ENCODE data around the gene MEAK7. TPM values are rescaled to one million over a fixed set of nuclear protein-coding genes. Genes with fewer than 3 reads are reported as not detected.

Gene MEAK7
- polyA plus RNA-seq, 3 donors = 2.5 to 5.0 (median 4.7) TPM

DNA sequence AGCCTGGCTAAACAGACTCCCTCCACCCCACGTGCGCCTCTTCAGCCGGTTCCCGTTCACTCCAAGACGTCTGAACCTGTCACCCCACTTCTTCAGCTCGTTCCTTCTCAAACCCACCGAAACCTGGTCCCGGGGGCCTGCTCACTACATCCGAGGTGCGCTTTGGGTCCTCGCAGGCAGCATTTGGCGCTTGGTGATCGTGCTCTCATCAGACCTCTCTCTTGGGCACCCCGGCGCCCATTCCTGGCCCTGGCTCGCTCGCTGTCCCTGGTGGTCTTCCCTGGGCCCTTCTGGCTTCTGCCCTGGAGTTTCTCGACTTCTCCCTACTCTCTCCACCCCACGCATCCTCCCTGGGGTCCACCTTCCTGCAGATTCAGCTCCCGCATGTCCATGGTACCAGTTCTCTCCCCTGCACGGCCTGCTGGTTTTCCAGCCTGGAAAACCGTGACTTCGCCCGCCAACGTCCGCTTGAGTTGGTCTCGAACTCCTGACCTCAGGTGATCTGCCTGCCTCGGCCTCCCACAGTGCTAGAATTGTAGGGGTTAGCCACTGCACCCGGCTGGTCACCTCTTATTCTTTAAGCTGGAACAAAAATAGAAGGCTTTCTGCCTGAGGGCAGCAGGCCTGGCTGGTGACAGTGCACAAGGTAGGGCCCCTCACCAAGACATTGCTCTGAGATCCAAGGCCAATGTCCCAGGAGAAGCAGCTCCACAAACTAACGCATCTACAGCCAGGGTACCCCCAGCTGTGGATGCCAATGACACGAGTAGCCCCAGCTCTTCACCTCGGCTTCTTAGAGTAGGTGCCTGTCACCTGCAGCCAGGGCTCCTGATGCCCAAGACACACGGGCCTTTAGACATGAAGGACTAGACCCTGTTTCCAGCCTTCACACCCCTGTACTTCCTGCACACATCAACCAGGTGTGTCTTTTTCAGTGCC lies 1.1 kb upstream of the MEAK7 start:
- Histone ChIP-seq H3K27me3 (ENCODE audit: control insufficient read depth in 2 of 2, insufficient read depth in 2 of 2, low read length in 2 of 2) (no peaks in the 10 kb centered on the region), H3K36me3 (replicated peaks in 1 of 2; ENCODE audit: control insufficient read depth in 1 of 2, insufficient read depth in 2 of 2, low read length in 2 of 2) (no peaks in the 10 kb centered on the region), H3K79me2 (ENCODE audit: insufficient read depth, low read length) (no peaks in the 10 kb centered on the region), H3K9me3 (replicated peaks in 1 of 2; ENCODE audit: control insufficient read depth in 1 of 2, insufficient read depth in 1 of 2, low read length in 2 of 2) (no peaks in the 10 kb centered on the region), H3K27ac (ENCODE audit: low read depth in 1 of 2, low read length in 2 of 2) (peak overlapping the region; percentile 30 to 68), H2AFZ (ENCODE audit: insufficient read depth, low read depth, low read length, poor library complexity, severe bottlenecking) (peak overlapping the region; percentile 98), H3K4me1 (ENCODE audit: control insufficient read depth in 1 of 2, insufficient read depth in 2 of 2, low read length in 2 of 2) (peaks cover 37 to 44% of the 10 kb centered on the region in 2 donors), H4K20me1 (ENCODE audit: insufficient read depth, low read length) (peaks cover 10% of the 10 kb centered on the region), H3K9ac (ENCODE audit: insufficient read depth, low read length, poor library complexity, severe bottlenecking) (peak overlapping the region; percentile 36), H3K4me3 (replicated peaks in 1 of 3; ENCODE audit: low read depth in 2 of 3, low read length in 3 of 3) (peak overlapping the region in 1 of 3 experiments; percentile 95), H3K4me2 (replicated peaks; ENCODE audit: extremely low read depth, low read length, poor library complexity, severe bottlenecking) (peak overlapping the region; percentile 93)
- peaks cover 5 to 6% of the 10 kb centered on the region in 2 donors for H3K36me3 Mint-ChIP-seq
- WGBS (ENCODE audit: insufficient coverage) = 77% methylated on average over 32 of the region's 33 CpGs
- peak overlapping the region in 6 of 7 donors; percentile 10 to 79 (median 64) for H3K27ac Mint-ChIP-seq
- intact Hi-C loops (cut with micrococcal nuclease) = loop anchor here in 1 of 2 donors (10.0 kb wide), 2 partner anchors 231 to 541 kb away; partner anchors contain the start of gene NECAB2
- DNase-seq = no peak
- H3K9me3 Mint-ChIP-seq = no peaks in the 10 kb centered on the region
- TF ChIP-seq, protein P1, sequence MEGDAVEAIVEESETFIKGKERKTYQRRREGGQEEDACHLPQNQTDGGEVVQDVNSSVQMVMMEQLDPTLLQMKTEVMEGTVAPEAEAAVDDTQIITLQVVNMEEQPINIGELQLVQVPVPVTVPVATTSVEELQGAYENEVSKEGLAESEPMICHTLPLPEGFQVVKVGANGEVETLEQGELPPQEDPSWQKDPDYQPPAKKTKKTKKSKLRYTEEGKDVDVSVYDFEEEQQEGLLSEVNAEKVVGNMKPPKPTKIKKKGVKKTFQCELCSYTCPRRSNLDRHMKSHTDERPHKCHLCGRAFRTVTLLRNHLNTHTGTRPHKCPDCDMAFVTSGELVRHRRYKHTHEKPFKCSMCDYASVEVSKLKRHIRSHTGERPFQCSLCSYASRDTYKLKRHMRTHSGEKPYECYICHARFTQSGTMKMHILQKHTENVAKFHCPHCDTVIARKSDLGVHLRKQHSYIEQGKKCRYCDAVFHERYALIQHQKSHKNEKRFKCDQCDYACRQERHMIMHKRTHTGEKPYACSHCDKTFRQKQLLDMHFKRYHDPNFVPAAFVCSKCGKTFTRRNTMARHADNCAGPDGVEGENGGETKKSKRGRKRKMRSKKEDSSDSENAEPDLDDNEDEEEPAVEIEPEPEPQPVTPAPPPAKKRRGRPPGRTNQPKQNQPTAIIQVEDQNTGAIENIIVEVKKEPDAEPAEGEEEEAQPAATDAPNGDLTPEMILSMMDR (IDR thresholded peaks at IDR 0.05) = no peak
- H3K4me3 Mint-ChIP-seq = peak overlapping the region; percentile 27 to 70
- H3K4me1 Mint-ChIP-seq = peaks cover 26% of the 10 kb centered on the region
- peaks cover 0 to 6% (median 2%) of the 10 kb centered on the region in 3 donors for H3K27me3 Mint-ChIP-seq (ENCODE audit: low read depth in 3 of 3)

GRCh38 chr16:84503751-84504395 lies 586 bp downstream of the MEAK7 start:
- peak overlapping the region; percentile 79 to 81 for H3K4me3 Mint-ChIP-seq
- H2AFZ ChIP-seq (ENCODE audit: insufficient read depth, low read depth, low read length, poor library complexity, severe bottlenecking) = peak overlapping the region; percentile 98
- peak overlapping the region in 4 of 7 donors; percentile 32 to 80 (median 54) for H3K27ac Mint-ChIP-seq
- 37% methylated on average over 11 of the region's 13 CpGs for WGBS (ENCODE audit: insufficient coverage)
- peaks cover 37 to 44% of the 10 kb centered on the region in 2 donors for H3K4me1 ChIP-seq (ENCODE audit: control insufficient read depth in 1 of 2, insufficient read depth in 2 of 2, low read length in 2 of 2)
- peaks cover 26% of the 10 kb centered on the region for H3K4me1 Mint-ChIP-seq
- peaks cover 0 to 4% (median 2%) of the 10 kb centered on the region in 3 donors for H3K27me3 Mint-ChIP-seq (ENCODE audit: low read depth in 3 of 3)
- H3K36me3 Mint-ChIP-seq = peaks cover 8 to 9% of the 10 kb centered on the region in 2 donors
- peak overlapping the region; percentile 93 for H3K4me2 ChIP-seq (replicated peaks; ENCODE audit: extremely low read depth, low read length, poor library complexity, severe bottlenecking)
- no peaks in the 10 kb centered on the region for H3K27me3 ChIP-seq (ENCODE audit: control insufficient read depth in 2 of 2, insufficient read depth in 2 of 2, low read length in 2 of 2)
- H4K20me1 ChIP-seq (ENCODE audit: insufficient read depth, low read length) = peaks cover 10% of the 10 kb centered on the region
- intact Hi-C loops (cut with micrococcal nuclease) = loop anchor here in 1 of 2 donors (10.0 kb wide), 2 partner anchors 229 to 539 kb away; partner anchors contain the start of gene NECAB2
- no peaks in the 10 kb centered on the region for H3K9me3 ChIP-seq (replicated peaks in 1 of 2; ENCODE audit: control insufficient read depth in 1 of 2, insufficient read depth in 1 of 2, low read length in 2 of 2)
- H3K79me2 ChIP-seq (ENCODE audit: insufficient read depth, low read length) = no peaks in the 10 kb centered on the region
- H3K4me3 ChIP-seq (replicated peaks in 1 of 3; ENCODE audit: low read depth in 2 of 3, low read length in 3 of 3) = peak overlapping the region; percentile 71 to 95 (median 91)
- no peaks in the 10 kb centered on the region for H3K9me3 Mint-ChIP-seq
- H3K27ac ChIP-seq (ENCODE audit: low read depth in 1 of 2, low read length in 2 of 2) = peak overlapping the region in 1 of 2 donors; percentile 86
- peak in 1 of 3 donors; percentile 45 for DNase-seq
- peak overlapping the region; percentile 77 for H3K9ac ChIP-seq (ENCODE audit: insufficient read depth, low read length, poor library complexity, severe bottlenecking)
- no peaks in the 10 kb centered on the region for H3K36me3 ChIP-seq (replicated peaks in 1 of 2; ENCODE audit: control insufficient read depth in 1 of 2, insufficient read depth in 2 of 2, low read length in 2 of 2)
- TF ChIP-seq, protein P1 (IDR thresholded peaks at IDR 0.05) = no peak
